Naive thymus-derived CD4-positive, alpha-beta T cell (primary cell): Measurements from ENCODE around the gene SH3RF3. TPM values are rescaled to one million over a fixed set of nuclear protein-coding genes. Genes with fewer than 3 reads are reported as not detected.

Source experiments
- ATAC-seq: fragments of 150-1000 bp; cut with Tn5 transposase; 2 replicates; pipeline ENCODE4 v1.10.0; 2021; ENCODE audit warnings: mild to moderate bottlenecking, moderate library complexity
- CTCF ChIA-PET: fragments of 350-600 bp; sonication (Branson Sonifier 250); formaldehyde crosslinking; loops from one replicate; lab custom pipeline; 2021; ENCODE audit warnings: antibody characterized with exemption; lab: Charles Lee
- POLR2A ChIA-PET: fragments of 350-600 bp; sonication (Branson Sonifier 250); formaldehyde crosslinking; loops from one replicate; lab custom pipeline; 2021; ENCODE audit warnings: antibody characterized with exemption, inconsistent platforms; lab: Charles Lee
- DNase-seq, 9 donors: peaks; one replicate each; pipeline versions ENCODE4 v3.0.0 to v3.0.0-alpha.2; 2020 to 2022; ENCODE audit warnings: mixed read lengths in 1 of 9
- H3K27ac ChIP-seq: one replicate; pipeline ENCODE4 v1.7.0; 2013; ENCODE audit warnings: mild to moderate bottlenecking, low read depth, low read length, moderate library complexity
- H3K27me3 ChIP-seq, 2 donors: one replicate each; pipeline ENCODE4 v1.7.0; 2013; ENCODE audit warnings: low read length in 2 of 2, mild to moderate bottlenecking in 2 of 2, moderate library complexity in 2 of 2; ENCODE audit not compliant: control insufficient read depth in 2 of 2, insufficient read depth in 2 of 2
- H3K36me3 ChIP-seq, 3 experiments: 1 replicate in 2 of 3; 2 replicates in 1 of 3; pipeline ENCODE4 v1.7.0; 2013; ENCODE audit warnings: low read length in 3 of 3, mild to moderate bottlenecking in 3 of 3, moderate library complexity in 1 of 3; ENCODE audit not compliant: insufficient read depth in 3 of 3, control insufficient read depth in 2 of 3
- H3K4me1 ChIP-seq, 2 donors: one replicate each; pipeline ENCODE4 v1.7.0; 2013; ENCODE audit warnings: low read length in 2 of 2, mild to moderate bottlenecking in 2 of 2, moderate library complexity in 1 of 2; ENCODE audit not compliant: control insufficient read depth in 2 of 2, insufficient read depth in 2 of 2
- H3K4me3 ChIP-seq: 2 replicates; pipeline ENCODE4 v1.7.0; 2013; ENCODE audit warnings: mild to moderate bottlenecking, low read length
- H3K9me3 ChIP-seq, 3 experiments: 1 replicate in 2 of 3; 2 replicates in 1 of 3; pipeline ENCODE4 v1.7.0; 2013; ENCODE audit warnings: low read length in 3 of 3; ENCODE audit not compliant: control insufficient read depth in 2 of 3
- H3K27ac Mint-ChIP-seq, 9 donors: one replicate each; pipeline ENCODE4 v1.8.0; 2020 to 2022; ENCODE audit warnings: mixed read lengths in 9 of 9, mild to moderate bottlenecking in 8 of 9, moderate library complexity in 5 of 9, inconsistent platforms in 2 of 9
- H3K27me3 Mint-ChIP-seq, 5 donors: one replicate each; pipeline ENCODE4 v1.8.0; 2021 to 2022; ENCODE audit warnings: mixed read lengths in 5 of 5, mild to moderate bottlenecking in 1 of 5
- H3K36me3 Mint-ChIP-seq, 5 donors: one replicate each; pipeline ENCODE4 v1.8.0; 2020 to 2022; ENCODE audit warnings: mixed read lengths in 5 of 5, mild to moderate bottlenecking in 3 of 5, inconsistent platforms in 1 of 5
- H3K4me1 Mint-ChIP-seq, 7 donors: one replicate each; pipeline ENCODE4 v1.8.0; 2020 to 2022; ENCODE audit warnings: mixed read lengths in 7 of 7, mild to moderate bottlenecking in 3 of 7, inconsistent platforms in 1 of 7
- H3K4me3 Mint-ChIP-seq, 10 donors: one replicate each; pipeline ENCODE4 v1.8.0; 2020 to 2022; ENCODE audit warnings: mild to moderate bottlenecking in 10 of 10, mixed read lengths in 10 of 10, moderate library complexity in 6 of 10, inconsistent platforms in 2 of 10
- H3K9me3 Mint-ChIP-seq, 11 donors: one replicate each; pipeline ENCODE4 v1.8.0; 2020 to 2022; ENCODE audit warnings: mixed read lengths in 11 of 11, mild to moderate bottlenecking in 4 of 11, inconsistent platforms in 1 of 11, moderate library complexity in 1 of 11
- intact Hi-C, 2 donors: fragments of 100-400 bp; cut with micrococcal nuclease; formaldehyde crosslinking; loops; one replicate each; pipeline ENCODE4 v1.15.1; 2023
- polyA plus RNA-seq, 2 donors: library from polyadenylated mRNA; unstranded; fragments of 300-500 nt; fragmentation: Illumina TruSeq; gene quantifications; one replicate each; pipeline ENCODE4 v1.2.3, GENCODE V29; 2021
- total RNA-seq, 6 experiments: library from RNA in 5 of 6; stranded (reverse) in 5 of 6; gene quantifications; 1 replicate in 5 of 6; 2 replicates in 1 of 6; pipeline ENCODE4 v1.2.3 and lab custom pipeline; 2021 to 2026

The SH3RF3 gene
- total and polyA plus RNA-seq, 7 experiments from 2014 or later: 0.19 to 11.5 (median 4.8) TPM

DNA sequence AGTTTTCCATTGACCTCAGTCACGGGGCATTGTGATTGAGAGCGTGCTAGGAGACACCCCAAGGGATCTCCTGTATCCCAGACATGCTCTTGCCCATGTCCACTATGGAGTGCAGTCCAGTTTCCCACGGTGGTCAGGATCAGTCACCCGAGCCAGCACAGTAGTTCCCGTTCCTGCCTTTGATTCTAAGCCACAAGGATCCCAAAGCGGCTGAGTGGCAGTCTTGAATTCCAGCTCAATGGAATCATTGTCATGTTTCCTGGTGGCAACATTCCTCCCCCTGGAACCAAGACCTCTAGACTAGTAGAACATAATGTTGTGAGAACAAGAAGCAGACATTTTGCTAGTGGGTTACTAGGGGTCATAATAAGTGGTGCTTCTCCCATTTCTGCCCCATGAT lies 330.5 kb downstream of the SH3RF3 start:
- H3K27me3 Mint-ChIP-seq: peaks cover 0 to 4% (median 0%) of the 10 kb centered on the region in 5 donors
- intact Hi-C loops: no loop called here
- Histone ChIP-seq H3K4me3 (no peak overlapping the region), H3K27me3 (no peaks in the 10 kb centered on the region), H3K4me1 (no peaks in the 10 kb centered on the region), H3K9me3 (no peaks in the 10 kb centered on the region), H3K27ac (no peak overlapping the region), H3K36me3 (peaks cover 0 to 5% (median 0%) of the 10 kb centered on the region in 3 experiments)
- H3K27ac Mint-ChIP-seq: no peak overlapping the region
- DNase-seq: no peak
- peaks cover 0 to 48% (median 7%) of the 10 kb centered on the region in 5 donors for H3K36me3 Mint-ChIP-seq
- peaks cover 0 to 8% (median 0%) of the 10 kb centered on the region in 7 donors for H3K4me1 Mint-ChIP-seq
- ChIA-PET CTCF (no interaction called here), POLR2A (no interaction called here)
- H3K9me3 Mint-ChIP-seq: no peaks in the 10 kb centered on the region
- H3K4me3 Mint-ChIP-seq: no peak overlapping the region
- ATAC-seq: no peak

DNA sequence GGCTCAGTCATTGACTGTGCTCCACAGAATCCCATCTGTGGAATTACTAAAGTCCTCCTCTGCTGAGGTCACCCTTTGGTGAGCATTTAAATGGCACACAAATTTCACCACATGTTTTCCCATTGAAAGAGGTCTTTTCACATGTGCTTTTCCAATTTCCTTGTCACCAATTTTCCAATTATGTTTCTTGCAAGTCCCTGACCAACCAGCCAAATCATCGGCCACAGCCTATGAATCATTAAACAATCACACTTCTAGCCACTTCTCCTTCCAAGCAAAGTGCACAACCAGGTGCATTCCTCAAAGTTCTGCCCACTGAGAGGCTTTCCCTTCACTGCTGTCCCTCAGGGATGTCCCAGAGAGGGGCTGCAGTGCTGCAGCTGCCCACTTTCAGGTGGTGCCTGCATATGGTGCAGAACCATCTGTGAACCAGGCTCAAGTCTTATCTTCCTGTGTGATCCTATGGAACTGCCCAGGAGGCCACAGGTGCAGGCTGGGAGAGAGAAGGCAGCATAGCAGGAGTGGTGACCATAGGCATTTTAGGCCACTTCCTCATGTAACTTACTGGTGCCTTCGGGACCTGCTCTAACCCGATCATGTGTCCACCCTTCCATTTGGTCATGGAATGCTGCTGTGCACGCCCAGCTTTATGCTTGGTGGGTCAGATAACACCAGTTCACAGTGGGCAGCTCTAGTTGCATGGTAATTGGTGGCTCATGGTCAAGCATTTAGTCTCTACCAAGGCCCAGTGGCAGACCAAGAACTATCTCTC lies 331.7 kb downstream of the SH3RF3 start:
- CTCF ChIA-PET: no interaction called here
- Mint-ChIP-seq H3K27me3 (peaks cover 0 to 4% (median 0%) of the 10 kb centered on the region in 5 donors), H3K4me1 (peaks cover 0 to 6% (median 0%) of the 10 kb centered on the region in 7 donors), H3K9me3 (no peaks in the 10 kb centered on the region), H3K27ac (no peak overlapping the region), H3K36me3 (peaks cover 0 to 44% (median 5%) of the 10 kb centered on the region in 5 donors), H3K4me3 (no peak overlapping the region)
- Histone ChIP-seq H3K4me3 (no peak overlapping the region), H3K27me3 (no peaks in the 10 kb centered on the region), H3K4me1 (no peaks in the 10 kb centered on the region), H3K36me3 (peaks cover 0 to 5% (median 0%) of the 10 kb centered on the region in 3 experiments), H3K27ac (no peak overlapping the region), H3K9me3 (no peaks in the 10 kb centered on the region)
- POLR2A ChIA-PET: no interaction called here
- ATAC-seq: no peak
- intact Hi-C loops: no loop called here
- no peak for DNase-seq

DNA sequence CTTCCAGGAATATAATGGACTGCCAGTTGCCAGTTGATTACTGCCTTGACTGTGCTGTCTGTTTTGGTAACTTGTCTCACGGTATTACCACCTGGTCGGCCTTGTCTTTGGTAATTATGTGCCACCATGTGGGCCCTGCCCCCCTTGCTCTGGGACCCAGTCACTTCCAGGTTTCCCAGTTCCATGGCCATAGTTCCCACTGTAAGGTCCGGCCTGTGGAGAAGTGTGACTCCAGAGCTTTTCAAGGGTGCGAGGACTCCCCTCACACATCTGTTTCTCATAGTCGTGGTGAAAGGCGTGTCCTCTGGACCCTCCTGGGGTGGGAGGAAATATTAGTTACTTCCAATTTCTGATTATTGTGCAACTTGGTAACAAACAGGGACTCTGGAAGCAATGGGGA lies 334.2 kb downstream of the SH3RF3 start:
- ChIA-PET POLR2A (no interaction called here), CTCF (no interaction called here)
- no peaks in the 10 kb centered on the region for H3K9me3 Mint-ChIP-seq
- no peak for ATAC-seq
- no peaks in the 10 kb centered on the region for H3K9me3 ChIP-seq
- intact Hi-C loops: no loop called here
- H3K4me3 ChIP-seq: no peak overlapping the region
- no peak overlapping the region for H3K27ac ChIP-seq
- peaks cover 0 to 1% (median 0%) of the 10 kb centered on the region in 5 donors for H3K27me3 Mint-ChIP-seq
- peaks cover 0 to 49% (median 6%) of the 10 kb centered on the region in 5 donors for H3K36me3 Mint-ChIP-seq
- no peak for DNase-seq
- peaks cover 0 to under 1% (median 0%) of the 10 kb centered on the region in 7 donors for H3K4me1 Mint-ChIP-seq
- no peaks in the 10 kb centered on the region for H3K36me3 ChIP-seq
- no peaks in the 10 kb centered on the region for H3K4me1 ChIP-seq
- no peak overlapping the region for H3K27ac Mint-ChIP-seq
- no peaks in the 10 kb centered on the region for H3K27me3 ChIP-seq
- H3K4me3 Mint-ChIP-seq: no peak overlapping the region

DNA sequence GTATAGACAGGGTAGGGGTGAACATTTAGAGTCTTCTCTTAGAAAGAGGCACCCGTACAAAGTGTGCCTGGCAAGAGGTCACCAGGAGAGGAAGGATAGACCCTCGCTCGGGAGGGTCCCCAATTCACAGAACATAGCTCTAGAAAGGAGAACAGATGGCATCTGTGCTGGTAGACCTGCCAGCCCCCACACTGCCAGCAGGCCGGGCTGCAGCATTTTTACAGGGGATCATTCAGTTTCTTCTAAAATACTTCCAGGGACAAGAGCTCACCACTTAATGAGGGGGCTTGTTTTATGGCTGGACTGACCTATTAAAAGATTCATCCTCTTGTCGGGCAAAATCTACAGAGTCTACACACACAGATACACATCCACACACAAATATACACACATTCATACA lies 334.9 kb downstream of the SH3RF3 start:
- intact Hi-C loops: no loop called here
- H3K4me1 Mint-ChIP-seq: no peaks in the 10 kb centered on the region
- ChIA-PET CTCF (no interaction called here), POLR2A (no interaction called here)
- H3K4me3 Mint-ChIP-seq: no peak overlapping the region
- DNase-seq (no peak), ATAC-seq (no peak)
- peaks cover 0 to 45% (median 6%) of the 10 kb centered on the region in 5 donors for H3K36me3 Mint-ChIP-seq
- H3K4me1 ChIP-seq: no peaks in the 10 kb centered on the region
- no peaks in the 10 kb centered on the region for H3K9me3 ChIP-seq
- no peaks in the 10 kb centered on the region for H3K9me3 Mint-ChIP-seq
- no peaks in the 10 kb centered on the region for H3K27me3 Mint-ChIP-seq
- no peaks in the 10 kb centered on the region for H3K27me3 ChIP-seq
- no peak overlapping the region for H3K27ac ChIP-seq
- H3K36me3 ChIP-seq: no peaks in the 10 kb centered on the region
- no peak overlapping the region for H3K27ac Mint-ChIP-seq
- no peak overlapping the region for H3K4me3 ChIP-seq

DNA sequence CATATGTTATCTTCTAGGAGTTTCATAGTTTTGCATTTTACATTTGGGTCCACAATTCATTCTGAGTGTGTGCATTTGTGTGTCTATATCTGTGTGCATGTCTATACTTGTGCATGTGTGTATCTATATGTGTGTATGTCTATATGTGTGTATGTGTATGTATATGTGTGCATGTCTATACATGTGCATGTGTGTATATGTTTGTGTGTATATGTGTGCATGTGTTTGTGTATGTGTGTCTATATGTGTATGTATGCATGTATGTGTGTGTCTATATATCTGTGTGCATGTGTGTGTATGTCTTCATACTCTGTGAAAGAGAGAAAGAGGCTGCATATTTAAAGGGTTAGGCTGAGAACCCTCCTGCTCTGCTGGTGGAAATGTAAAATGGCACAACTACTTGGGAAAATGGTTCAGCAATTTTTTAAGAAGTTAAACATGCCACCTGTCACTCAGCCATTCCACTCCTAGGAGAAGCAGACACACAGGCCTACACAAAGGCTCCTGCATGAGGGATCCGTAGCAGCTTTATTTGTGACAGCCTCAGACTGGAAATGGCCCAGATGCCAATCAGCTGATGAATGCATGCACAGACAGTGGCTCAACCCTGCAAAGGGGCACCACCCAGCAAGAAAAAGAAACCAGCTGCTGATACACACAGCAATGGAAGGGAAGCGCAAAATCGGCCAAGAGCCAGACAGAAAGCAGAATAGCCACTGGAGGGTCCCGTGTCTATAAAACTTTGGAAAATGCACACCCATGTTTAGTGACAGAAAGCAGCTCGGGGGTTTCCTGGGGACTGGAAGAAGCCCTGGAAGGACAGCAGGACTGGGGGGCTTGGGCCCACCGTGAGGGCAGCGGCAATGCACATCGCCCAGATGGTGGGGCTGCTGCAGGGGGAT lies 337.9 kb downstream of the SH3RF3 start:
- no peak overlapping the region for H3K27ac ChIP-seq
- Mint-ChIP-seq H3K9me3 (no peaks in the 10 kb centered on the region), H3K4me3 (no peak overlapping the region), H3K4me1 (no peaks in the 10 kb centered on the region), H3K27me3 (no peaks in the 10 kb centered on the region), H3K36me3 (peaks cover 0 to 32% (median 7%) of the 10 kb centered on the region in 5 donors), H3K27ac (no peak overlapping the region)
- POLR2A ChIA-PET: no interaction called here
- no peak for ATAC-seq
- intact Hi-C loops: no loop called here
- no peak overlapping the region for H3K4me3 ChIP-seq
- DNase-seq: no peak
- no peaks in the 10 kb centered on the region for H3K4me1 ChIP-seq
- H3K9me3 ChIP-seq: no peaks in the 10 kb centered on the region
- H3K27me3 ChIP-seq: no peaks in the 10 kb centered on the region
- CTCF ChIA-PET: no interaction called here
- no peaks in the 10 kb centered on the region for H3K36me3 ChIP-seq

DNA sequence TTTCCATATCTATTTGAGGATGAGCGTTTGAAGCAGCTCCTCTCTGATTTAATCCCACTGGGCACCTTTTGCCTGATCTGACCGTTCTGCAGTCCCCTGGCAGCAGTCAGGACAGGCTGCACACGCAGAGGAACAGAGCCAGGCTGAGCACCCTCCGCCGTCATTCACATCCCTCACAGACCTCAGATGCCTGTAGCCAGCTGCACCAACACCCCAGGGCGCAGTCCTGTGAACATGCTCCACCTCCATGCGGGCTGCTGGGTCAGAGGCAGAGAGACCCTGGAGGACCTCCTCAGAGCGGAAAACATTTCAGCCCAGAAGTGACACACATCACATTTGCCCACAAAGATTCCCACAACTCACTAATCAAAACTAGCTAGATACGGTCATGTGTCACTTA lies 338.7 kb downstream of the SH3RF3 start:
- DNase-seq: no peak
- H3K4me1 Mint-ChIP-seq: no peaks in the 10 kb centered on the region
- CTCF ChIA-PET: no interaction called here

More for the DNA sequence above, 338.7 kb downstream of the SH3RF3 start:
- Mint-ChIP-seq H3K36me3 (peaks cover 0 to 27% (median 7%) of the 10 kb centered on the region in 5 donors), H3K27me3 (no peaks in the 10 kb centered on the region), H3K9me3 (no peaks in the 10 kb centered on the region), H3K27ac (no peak overlapping the region), H3K4me3 (no peak overlapping the region)
- POLR2A ChIA-PET: no interaction called here
- Histone ChIP-seq H3K27me3 (no peaks in the 10 kb centered on the region), H3K9me3 (no peaks in the 10 kb centered on the region), H3K27ac (no peak overlapping the region), H3K36me3 (no peaks in the 10 kb centered on the region), H3K4me3 (no peak overlapping the region), H3K4me1 (no peaks in the 10 kb centered on the region)
- intact Hi-C loops: no loop called here
- no peak for ATAC-seq
